Anterior cingulate cortex (tissue), 58 donors: ENCODE measurements around the gene CIC.
A peak's percentile ranks its signal among the peaks of the same experiment; 100 is the strongest.

Experiments
- DNase-seq, 58 donors: peaks; one replicate each; lab custom pipeline; 2025; lab: John Stamatoyannopoulos, UW

The CIC gene

DNA sequence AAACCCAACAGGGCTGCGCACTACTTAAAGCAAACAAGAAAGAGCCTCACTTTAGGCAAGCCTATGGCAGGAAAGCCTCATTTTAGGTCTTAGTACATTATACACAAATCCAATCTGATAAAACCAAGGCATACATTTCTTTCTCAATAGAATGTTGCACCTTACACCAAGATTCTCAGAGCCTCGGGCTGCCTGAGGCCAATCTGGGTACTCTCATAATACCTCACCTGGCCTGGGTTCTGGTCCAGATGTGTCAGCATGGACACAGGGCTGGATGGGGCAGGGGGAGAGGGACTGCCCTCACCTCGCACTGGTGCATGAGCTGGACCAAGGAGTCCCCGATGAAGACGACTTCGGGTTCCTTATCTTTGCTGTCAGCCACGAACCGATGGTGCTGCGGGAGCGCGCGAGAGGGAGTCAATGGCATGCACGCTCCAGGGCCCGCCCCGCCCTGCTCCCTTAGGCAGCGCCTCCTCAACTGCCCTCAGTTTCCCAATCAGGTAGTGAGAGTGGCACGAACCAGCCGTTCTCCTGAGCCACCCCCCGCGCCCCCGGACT, 32.7 kb downstream of the CIC start, which contains the start of gene PRR19:
Gene PRR19 (plus strand): TSS at position 487 of the 558 bp plus-strand sequence. CDS start 7,453 bp downstream, outside the sequence.
- peak in 4 of 58 donors; percentile 39 to 70 (median 58) for DNase-seq

GRCh38 chr19:42303101-42303464, 34.0 kb downstream of the CIC start:
- DNase-seq: no peak

GRCh38 chr19:42303876-42304275, 34.8 kb downstream of the CIC start:
- no peak for DNase-seq

DNA sequence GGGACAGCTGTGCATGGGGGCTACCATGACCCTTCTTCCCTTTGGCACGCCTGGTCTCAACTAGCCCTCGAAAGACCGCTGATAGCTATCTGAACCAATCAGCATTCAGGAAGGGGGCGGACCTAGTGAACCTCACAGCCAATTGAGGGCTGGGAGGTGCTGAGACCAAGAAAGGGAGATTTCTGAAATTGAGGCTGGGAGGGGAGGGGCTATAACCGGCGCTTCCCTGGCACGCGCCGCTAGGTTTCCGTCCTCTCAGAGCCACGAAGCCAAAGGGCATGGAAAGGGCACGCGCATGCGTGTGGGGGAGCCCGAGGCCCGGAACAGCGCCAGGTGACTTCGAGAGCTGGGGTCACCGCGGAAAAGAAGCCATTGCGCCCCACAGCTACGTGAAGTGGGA, 37.6 kb downstream of the CIC start:
- DNase-seq: no peak

GRCh38 chr19:42309686-42310085, 40.6 kb downstream of the CIC start:
- no peak for DNase-seq

DNA sequence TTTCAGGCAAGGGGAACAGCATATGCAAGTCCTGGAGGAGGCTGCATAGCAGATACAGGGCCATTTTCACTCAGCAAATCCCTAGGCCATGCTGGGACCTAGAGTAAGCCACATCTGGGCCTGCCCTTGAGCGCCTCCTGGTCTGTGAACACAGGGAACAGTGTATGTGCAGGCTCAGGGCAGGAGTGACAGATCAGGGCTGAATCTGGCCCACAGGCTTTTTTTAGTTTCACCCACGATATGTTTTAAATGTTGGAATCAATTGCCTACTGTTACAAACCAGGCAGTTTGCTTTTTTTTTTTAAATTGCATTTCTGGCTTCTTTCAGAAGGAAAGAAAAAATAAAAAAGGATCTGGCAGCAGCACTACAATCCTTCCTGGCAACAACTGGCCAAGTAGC, 42.6 kb downstream of the CIC start:
- DNase-seq: peak in 1 of 58 donors; percentile 14

- no peak for DNase-seq
Measured at GRCh38 chr19:42312370-42312769, 43.3 kb downstream of the CIC start.

DNA sequence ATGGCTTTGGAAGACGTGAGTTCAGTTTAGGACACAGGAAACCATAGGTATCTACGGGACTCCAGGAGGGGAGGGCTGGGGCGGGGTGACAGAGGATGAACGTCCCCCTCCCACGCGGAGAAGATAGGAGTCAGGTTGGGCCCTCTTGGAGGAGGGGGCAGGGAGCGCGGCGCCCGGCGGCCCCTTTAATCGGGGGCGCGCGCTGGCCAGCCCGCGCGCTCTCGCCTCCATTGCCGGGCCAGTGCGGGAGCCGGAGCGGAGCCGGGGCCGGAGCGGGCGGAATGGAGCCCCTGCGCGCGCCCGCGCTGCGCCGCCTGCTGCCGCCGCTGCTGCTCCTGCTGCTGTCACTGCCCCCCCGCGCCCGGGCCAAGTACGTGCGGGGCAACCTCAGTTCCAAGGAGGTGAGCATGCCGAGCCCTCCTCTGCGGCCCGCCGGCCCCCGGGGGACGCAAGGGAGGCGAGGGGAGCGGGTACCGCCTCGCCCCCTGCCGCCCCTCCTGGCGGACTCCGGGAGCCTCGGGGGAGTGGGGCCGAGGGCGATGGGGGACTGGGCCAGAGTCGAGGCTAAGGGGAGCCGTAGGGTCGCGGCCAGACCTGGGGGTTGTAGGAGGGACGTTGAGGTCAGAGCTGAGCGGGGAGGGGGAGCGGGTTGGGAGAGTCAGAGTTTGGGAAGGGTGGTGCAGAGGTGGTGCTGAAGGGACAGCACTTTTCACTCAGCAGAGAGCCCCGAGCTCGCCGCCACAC, 44.2 kb downstream of the CIC start, which contains the start of gene TMEM145:
Gene TMEM145 (plus strand): TSS at position 214 of the 744 bp plus-strand sequence. CDS start 68 bp downstream, at position 282.
- peak in 43 of 58 donors; percentile 11 to 66 (median 32) for DNase-seq

DNA sequence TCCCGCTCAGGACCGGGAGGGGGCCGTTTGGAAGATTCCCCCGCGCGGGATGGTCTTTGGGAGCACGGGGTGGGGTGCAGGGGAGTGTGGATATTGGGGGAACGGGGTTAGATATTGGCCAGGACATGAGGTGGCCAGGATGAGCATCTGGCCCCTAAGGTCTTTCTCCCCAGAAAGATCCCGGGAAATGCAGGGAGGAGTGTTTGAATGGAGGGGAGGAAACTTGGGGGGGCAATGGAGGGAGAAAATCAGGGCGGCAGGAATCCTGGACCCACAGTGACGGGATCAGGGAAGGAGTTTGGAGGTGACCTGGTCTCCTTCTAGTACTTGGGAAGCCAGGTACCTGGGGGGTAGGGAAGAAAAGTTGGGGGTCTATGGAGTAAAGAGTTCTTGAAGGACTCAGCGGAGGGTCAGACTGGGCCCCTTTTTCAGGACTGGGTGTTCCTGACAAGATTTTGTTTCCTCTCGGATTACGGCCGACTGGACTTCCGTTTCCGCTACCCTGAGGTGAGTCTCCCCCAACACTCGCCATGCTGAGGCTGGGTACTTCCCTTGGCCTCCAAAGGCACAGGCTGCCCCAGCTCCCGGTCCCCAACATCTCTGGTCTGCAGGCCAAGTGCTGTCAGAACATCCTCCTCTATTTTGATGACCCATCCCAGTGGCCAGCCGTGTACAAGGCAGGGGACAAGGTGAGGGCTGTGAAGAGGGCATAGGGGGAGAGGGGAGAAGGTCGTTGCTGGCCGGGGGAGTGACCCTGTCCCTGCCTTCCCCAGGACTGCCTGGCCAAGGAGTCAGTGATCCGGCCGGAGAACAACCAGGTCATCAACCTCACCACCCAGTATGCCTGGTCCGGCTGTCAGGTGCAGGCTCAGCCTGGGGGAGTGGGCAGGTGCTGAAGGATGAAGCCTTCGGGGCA, 45.0 kb downstream of the CIC start:
- no peak for DNase-seq

DNA sequence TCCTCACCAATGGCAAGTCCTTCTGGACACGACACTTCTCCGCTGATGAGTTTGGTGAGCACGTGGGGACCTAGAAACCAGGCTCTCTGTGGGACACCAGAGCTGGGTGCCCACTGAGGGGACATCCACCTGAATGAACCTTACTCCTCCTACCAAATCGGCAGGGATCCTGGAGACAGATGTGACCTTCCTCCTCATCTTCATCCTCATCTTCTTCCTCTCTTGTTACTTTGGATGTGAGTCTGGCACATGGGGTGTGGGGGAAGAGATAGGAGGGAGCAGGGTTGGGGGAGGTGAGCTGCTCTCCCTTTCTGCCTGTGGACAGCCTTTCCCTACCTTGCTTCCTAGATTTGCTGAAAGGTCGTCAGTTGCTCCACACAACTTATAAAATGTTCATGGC, 46.0 kb downstream of the CIC start:
- DNase-seq: no peak

DNA sequence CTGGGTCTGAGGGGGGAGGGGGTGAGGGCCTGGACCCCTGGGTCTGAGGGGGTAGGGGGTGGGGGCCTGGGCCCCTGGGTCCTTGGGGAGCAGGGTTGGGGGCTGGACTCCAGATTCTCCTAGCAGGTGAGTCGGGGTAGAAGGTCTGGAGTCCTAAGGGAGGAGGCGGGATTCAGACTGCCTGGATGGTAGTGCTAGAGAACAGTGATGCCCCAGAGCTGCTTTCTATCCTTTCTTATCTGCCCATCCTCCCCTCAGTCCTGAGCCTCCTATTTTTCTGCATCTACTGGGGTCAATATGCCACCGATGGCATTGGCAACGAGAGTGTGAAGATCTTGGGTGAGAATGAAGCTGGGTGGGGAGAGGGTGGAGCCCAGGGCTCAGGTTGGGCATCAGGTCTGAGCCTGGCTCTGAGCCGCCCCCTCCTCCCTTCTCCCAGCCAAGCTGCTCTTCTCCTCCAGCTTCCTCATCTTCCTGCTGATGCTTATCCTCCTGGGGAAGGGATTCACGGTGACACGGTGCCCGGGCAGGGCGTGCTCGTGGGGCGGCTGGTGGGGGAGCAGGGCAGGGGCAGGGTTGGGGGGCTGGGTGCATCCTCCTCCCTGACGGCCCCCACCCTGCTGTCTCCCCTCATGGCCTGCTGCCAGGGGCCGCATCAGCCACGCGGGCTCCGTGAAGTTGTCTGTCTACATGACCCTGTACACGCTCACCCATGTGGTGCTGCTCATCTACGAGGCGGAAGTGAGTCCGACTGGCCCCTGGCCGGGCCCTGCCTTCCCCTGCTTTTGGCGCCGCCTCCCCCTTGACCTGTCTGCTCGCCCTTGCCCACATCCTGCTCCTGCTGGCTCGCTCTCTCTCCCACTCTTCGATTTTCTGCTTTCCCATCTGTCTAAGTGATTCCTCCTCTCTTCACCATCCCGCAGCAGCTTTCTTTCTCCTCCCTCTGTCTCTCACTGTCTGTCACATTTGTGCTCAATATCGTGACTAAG, 47.5 kb downstream of the CIC start:
- DNase-seq: peak in 4 of 58 donors; percentile 8 to 54 (median 15)

DNA sequence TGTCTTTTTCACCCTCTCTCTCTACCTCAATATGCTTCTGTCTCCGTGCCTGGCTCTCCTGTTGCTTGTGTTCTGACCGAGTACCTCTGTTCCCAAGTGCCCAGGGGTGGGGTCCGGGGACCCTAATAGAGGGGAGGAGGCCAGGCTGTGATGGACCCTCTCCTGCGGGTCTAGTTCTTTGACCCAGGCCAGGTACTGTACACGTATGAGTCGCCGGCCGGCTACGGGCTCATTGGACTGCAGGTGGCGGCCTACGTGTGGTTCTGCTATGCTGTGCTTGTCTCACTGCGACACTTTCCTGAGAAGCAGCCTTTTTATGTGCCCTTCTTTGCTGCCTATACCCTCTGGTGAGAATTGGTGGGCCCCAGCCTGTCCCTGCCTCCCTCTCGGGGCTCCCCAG, 48.5 kb downstream of the CIC start:
- no peak for DNase-seq

DNA sequence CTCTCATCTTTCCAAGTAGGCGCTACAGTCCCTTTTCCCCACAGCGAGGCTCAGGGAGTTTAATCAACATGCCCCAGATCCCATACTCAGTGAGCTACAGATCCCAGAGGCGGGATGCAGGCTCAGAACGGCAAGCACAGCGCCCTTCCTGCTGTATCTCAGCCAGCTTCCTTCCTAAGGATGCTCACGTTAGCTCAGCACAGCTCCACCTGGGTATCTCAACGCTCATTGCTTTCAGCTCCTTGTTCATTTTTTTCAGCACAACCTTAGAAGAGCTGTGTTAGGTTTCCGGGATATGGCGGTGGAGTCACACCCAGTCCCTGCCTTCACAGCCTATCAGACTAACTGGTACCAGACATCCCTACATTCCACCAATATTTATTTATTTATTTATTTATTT, 53.3 kb downstream of the CIC start:
- no peak for DNase-seq

DNA sequence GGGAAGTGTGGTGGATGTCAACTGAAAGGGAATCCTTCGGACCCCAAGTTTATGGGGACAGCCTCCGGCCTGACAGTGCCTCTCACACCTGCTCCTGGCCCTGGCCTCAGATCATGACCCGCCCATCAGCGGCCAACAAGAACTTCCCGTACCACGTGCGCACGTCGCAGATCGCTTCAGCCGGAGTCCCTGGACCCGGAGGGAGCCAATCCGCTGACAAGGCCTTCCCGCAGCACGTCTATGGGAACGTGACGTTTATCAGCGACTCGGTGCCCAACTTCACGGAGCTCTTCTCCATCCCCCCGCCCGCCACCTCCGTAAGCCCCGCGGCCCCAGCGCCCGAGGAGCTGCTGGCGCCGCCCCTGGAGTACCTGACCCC, 54.4 kb downstream of the CIC start:
- DNase-seq: no peak

DNA sequence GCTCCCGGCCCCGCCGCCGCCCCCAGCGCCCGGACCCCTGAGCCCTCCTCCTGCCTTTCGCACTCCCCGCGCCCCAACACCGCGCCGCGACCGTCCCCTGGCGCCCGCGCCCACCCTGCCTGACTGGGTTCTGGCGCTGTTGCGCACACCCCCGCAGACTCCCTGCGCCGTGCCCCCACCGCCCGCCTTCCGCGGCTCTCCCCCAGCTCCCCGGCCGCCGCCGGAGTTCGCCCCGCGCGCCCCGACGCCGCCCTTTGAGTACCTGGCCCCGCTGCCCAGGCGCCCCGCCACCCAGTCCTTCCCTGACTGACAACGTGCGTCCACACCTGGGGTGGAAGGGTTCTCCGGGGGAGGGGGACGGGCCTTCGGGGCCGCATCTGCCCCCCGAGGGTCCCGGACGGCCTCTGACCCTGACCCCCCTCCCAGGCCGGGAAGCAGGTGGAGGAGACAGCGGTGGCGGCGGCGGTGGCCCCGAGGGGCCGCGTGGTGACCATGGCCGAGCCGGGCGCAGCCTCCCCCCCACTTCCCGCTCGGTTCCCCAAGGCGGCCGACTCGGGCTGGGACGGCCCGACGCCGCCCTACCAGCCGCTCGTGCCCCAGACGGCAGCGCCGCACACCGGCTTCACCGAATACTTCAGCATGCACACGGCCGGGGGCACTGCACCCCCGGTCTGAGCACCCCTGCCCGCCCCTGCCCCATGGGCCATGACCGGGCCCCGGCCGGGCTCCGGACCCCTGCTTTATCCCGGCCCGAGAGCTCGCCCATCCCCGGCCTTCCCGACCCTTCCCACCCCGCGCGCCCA, 55.0 kb downstream of the CIC start:
- DNase-seq: no peak

DNA sequence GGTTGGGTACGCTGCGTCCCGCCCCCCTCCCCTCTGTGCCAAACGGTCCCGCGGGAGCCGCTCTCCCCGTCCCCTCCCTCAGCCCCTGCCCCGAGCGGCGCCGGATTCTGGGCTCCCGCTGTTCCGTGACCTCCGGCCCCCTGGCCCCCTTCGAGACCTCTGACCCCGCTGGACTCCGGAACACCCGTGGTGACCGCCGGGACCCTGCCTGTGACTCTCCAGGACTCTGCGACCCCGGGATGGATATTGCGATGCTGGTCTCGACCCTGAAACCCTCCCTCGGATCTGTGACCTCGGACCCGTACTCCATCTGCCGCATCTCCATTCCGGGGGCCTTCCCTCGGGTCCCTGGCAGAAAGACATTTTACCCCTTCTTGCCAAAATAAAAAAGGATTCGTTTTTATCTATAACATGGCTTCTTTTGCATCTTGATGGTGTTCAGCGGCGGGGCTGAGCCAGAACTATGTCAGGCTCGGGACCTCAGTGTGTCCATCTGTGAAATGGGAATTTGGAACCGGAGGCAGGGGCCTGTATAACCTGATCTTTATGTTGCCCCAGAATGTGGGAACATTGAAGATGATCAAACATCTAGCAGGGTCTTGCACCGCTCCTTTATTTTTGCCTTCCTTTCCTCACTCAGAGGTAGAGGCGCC, 55.7 kb downstream of the CIC start:
- peak in 3 of 58 donors; percentile 27 to 31 (median 29) for DNase-seq

DNA sequence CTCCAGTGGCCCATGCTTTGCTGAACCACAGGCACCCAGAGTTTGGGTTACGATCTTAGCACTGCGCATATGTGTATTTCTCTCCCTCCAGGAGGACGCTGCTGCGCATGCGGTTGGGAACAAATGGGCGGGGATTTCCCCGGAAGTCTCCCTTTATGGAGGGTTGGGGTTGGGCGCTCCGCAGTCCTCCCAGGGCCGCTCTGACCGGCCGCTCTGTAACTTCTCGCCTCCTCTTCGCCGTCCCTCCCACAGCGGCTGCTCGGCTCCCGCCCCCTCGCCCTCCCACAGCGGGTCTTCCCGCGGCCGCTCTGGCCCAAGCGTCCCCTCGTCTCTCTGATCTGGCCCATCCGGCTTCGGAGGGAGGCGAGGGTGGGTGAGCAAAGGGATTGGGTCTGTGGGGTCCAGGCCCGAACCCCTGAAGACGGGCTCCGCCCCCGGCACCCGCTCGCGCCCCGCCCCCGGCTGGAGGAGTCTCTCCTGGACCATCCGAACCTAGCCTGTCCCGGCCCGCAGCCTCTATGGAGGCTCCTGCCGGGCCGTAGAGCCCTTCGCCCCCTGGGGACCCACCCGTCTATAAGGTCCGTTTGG, 56.4 kb downstream of the CIC start, which contains the start of gene MEGF8:
Gene MEGF8 (plus strand): TSS at position 328 of the 588 bp plus-strand sequence. CDS start 609 bp downstream, outside the sequence.
- DNase-seq: peak; percentile 88 to 99 (median 97)
